Muscle layer of colon (tissue), 2 donors: ENCODE results near the gene PSPH.
A peak's percentile ranks its signal among the peaks of the same experiment; 100 is the strongest.
"Not testable (repeated sequence)": the region's sequence is repeated elsewhere in the genome, so short reads cannot be mapped to it uniquely, and the experiment has no call there.

Experiments used
- H3K27ac ChIP-seq: one replicate; pipeline ENCODE4 v1.7.0; 2013; ENCODE audit warnings: low read depth, mild to moderate bottlenecking, low read length, moderate library complexity
- H3K27me3 ChIP-seq, 2 donors: one replicate each; pipeline ENCODE4 v1.7.0; 2013; ENCODE audit warnings: low read length in 2 of 2, mild to moderate bottlenecking in 2 of 2; ENCODE audit not compliant: insufficient read depth in 2 of 2, control insufficient read depth in 1 of 2
- H3K36me3 ChIP-seq: one replicate; pipeline ENCODE4 v1.7.0; 2013; ENCODE audit warnings: mild to moderate bottlenecking, low read length; ENCODE audit not compliant: insufficient read depth
- H3K4me1 ChIP-seq: one replicate; pipeline ENCODE4 v1.7.0; 2013; ENCODE audit warnings: mild to moderate bottlenecking, low read length; ENCODE audit not compliant: insufficient read depth
- H3K4me3 ChIP-seq, 2 donors: one replicate each; pipeline ENCODE4 v1.7.0; 2013; ENCODE audit warnings: low read length in 2 of 2, low read depth in 1 of 2, mild to moderate bottlenecking in 1 of 2, moderate library complexity in 1 of 2
- H3K9ac ChIP-seq: one replicate; pipeline ENCODE4 v1.7.0; 2013; ENCODE audit warnings: low read length
- H3K9me3 ChIP-seq: one replicate; pipeline ENCODE4 v1.7.0; 2013; ENCODE audit warnings: mild to moderate bottlenecking, low read length
- donor health status: abdominal sarcoma.
- donor health status: Adenocarcinoma of cecum.

PSPH gene

DNA sequence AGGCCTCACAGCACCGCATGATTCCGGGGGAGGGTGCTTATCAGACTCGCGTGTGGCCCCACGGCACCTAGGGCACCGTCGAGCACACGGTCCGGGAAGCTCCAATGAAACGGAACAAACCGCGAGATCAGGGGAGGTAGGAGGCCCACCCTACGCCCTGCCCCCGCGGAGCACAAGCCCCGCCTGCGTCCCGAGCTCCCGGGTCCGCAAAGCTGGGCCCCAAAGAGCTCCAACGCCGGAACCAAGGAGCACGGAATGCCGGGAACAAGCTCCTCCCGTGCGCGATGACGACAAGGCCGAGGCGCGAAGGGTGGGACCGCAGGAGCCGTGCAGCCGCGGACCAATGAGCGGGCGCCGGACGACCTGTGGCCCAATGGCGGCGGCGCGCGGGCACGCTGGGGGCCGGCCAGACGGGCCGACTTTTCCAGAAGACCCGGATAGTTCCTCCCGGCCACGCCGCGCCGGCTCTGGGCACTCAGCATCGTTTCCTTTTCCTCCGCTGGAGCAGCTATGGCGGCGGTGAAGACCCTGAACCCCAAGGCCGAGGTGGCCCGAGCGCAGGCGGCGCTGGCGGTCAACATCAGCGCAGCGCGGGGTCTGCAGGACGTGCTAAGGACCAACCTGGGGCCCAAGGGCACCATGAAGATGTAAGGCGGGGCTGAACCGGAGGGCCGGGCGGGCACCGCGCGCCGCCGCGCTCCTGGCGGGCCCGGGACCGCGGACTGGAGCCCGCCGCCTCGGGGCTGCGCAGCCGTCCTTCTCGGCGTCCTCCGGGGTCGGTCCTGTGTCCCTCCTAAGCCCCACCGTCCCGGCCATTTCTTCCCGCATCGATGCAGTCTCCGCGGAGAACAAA, at the start of gene PSPH, which contains the start of gene CCT6A:
Gene PSPH (minus strand): TSS at position 106 of the 853 bp plus-strand sequence. CDS start 30,232 bp downstream, outside the sequence.
Gene CCT6A (plus strand): TSS at position 427 of the 853 bp plus-strand sequence. CDS start 84 bp downstream, at position 511.
- H3K36me3 ChIP-seq, result peaks cover 32% of the 10 kb centered on the region
- peak within 1 kb of the TSS; percentile 90 for H3K27ac ChIP-seq
- H3K4me1 ChIP-seq, result peaks cover 31% of the 10 kb centered on the region
- H3K9me3 ChIP-seq, result no peaks in the 10 kb centered on the region
- H3K27me3 ChIP-seq, result no peaks in the 10 kb centered on the region
- H3K9ac ChIP-seq, result peak within 1 kb of the TSS; percentile 94
- peak within 1 kb of the TSS; percentile 91 to 97 for H3K4me3 ChIP-seq

- Histone ChIP-seq H3K27ac (no peak overlapping the region), H3K9me3 (no peaks in the 10 kb centered on the region), H3K36me3 (peaks cover 46% of the 10 kb centered on the region), H3K4me1 (no peaks in the 10 kb centered on the region), H3K9ac (no peak overlapping the region), H3K4me3 (no peak overlapping the region), H3K27me3 (no peaks in the 10 kb centered on the region)
These were observed 48.4 kb upstream of the PSPH start for GRCh38 chr7:56099653-56100052.

- not testable (repeated sequence) for H3K4me1 ChIP-seq, H3K4me3 ChIP-seq, H3K27me3 ChIP-seq, H3K9ac ChIP-seq, H3K27ac ChIP-seq, H3K9me3 ChIP-seq
- peaks cover 38% of the 10 kb centered on the region for H3K36me3 ChIP-seq
These were observed 47.2 kb upstream of the PSPH start for GRCh38 chr7:56098187-56099008.

- Histone ChIP-seq H3K4me1 (peaks cover 7% of the 10 kb centered on the region), H3K27ac (no peak overlapping the region), H3K4me3 (no peak overlapping the region), H3K36me3 (peaks cover 32% of the 10 kb centered on the region), H3K9ac (no peak overlapping the region), H3K27me3 (no peaks in the 10 kb centered on the region), H3K9me3 (no peaks in the 10 kb centered on the region)
These were observed 46.5 kb upstream of the PSPH start for GRCh38 chr7:56097700-56098099.

DNA sequence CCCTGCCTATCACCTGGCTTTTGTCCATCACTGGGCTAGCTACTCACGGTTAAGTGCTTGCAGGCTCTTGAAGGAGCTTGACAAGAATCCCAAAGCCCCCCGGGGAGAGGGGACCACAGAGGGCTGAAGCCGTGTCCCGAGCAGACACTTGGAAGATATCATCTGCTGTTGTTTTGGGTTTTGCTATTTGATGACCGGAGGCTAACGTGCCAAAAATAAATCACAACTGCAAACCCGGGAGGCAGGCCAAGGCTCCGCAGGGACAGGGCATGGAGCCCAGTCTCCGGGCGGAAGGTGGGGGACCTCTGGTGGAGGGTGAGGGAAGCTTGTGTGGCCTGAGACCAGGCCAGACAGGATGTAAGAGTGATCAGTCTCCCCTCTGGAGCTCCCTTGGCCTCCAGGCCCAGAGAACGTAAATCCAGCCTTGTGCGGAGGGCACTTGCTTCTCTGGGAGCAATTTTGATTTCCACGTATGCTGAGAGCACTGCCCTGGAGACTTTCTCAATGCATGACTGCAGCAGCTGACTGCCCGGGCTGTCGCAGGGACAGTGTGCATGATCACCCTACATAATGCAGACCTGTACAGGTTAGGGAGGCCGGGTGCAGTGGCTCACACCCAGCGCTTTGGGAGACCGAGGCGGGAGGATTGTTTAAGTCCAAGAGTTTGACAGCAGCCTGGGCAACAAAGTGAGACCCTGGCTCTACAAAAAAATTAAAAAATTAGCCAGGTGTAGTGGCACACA, 41.7 kb upstream of the PSPH start, which contains the start of gene PHKG1:
Gene PHKG1 (minus strand): TSS at position 164 of the 743 bp plus-strand sequence. CDS start 4,011 bp downstream, outside the sequence.
- H3K9ac ChIP-seq, result no peak within 1 kb of the TSS
- peaks cover 29% of the 10 kb centered on the region for H3K4me1 ChIP-seq
- no peaks in the 10 kb centered on the region for H3K27me3 ChIP-seq
- H3K36me3 ChIP-seq, result peaks cover 4% of the 10 kb centered on the region
- peak within 1 kb of the TSS in 1 of 2 donors; percentile 60 for H3K4me3 ChIP-seq
- H3K27ac ChIP-seq, result peak within 1 kb of the TSS; percentile 75
- H3K9me3 ChIP-seq, result no peaks in the 10 kb centered on the region

DNA sequence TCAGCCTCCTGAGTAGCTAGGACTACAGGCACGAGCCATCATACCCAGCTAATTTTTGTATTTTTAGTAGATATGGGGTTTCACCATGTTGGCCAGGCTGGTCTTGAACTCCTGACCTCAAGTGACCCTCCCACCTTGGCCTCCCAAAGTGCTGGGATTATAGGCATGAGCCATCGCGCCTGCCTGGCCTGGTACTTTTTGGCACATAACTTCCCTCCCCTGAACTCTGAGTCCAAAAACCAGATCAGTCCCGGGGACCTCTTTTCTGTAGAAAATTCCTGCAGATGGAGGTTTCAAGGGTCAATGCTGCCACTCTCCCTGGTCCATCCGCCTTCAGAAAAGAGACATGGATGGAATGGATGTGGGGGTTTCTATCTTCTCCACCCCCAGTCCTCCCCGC, 41.1 kb upstream of the PSPH start:
- H3K27me3 ChIP-seq, H3K9ac ChIP-seq, H3K9me3 ChIP-seq, H3K36me3 ChIP-seq: not testable (repeated sequence)
- H3K27ac ChIP-seq, result peak overlapping the region; percentile 75
- peaks cover 29% of the 10 kb centered on the region for H3K4me1 ChIP-seq
- peak overlapping the region in 1 of 2 donors; percentile 60 for H3K4me3 ChIP-seq

DNA sequence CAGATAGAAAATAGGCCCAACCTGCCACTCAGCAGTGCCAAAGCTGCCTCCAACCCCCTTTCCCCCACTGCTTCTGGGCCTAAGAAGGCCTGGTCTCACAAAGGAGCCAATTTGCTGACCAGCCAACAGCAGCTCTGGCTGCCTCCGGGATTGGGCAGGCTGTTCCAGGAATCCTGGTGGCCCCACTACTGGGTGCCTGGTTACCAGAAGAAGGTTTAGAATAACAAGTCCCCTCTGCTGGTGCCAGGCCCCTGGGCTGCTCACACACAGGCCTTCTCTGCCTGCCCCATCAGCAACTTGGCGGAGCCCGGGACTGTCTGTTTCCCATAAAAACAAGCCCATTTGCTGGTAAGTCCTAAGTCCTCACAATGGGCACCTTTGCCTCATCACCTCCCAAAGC, 40.3 kb upstream of the PSPH start:
- peaks cover 29% of the 10 kb centered on the region for H3K4me1 ChIP-seq
- peak overlapping the region in 1 of 2 donors; percentile 60 for H3K4me3 ChIP-seq
- H3K36me3 ChIP-seq, result peaks cover 13% of the 10 kb centered on the region
- no peak overlapping the region for H3K9ac ChIP-seq
- no peaks in the 10 kb centered on the region for H3K27me3 ChIP-seq
- peak overlapping the region; percentile 71 for H3K27ac ChIP-seq
- no peaks in the 10 kb centered on the region for H3K9me3 ChIP-seq

DNA sequence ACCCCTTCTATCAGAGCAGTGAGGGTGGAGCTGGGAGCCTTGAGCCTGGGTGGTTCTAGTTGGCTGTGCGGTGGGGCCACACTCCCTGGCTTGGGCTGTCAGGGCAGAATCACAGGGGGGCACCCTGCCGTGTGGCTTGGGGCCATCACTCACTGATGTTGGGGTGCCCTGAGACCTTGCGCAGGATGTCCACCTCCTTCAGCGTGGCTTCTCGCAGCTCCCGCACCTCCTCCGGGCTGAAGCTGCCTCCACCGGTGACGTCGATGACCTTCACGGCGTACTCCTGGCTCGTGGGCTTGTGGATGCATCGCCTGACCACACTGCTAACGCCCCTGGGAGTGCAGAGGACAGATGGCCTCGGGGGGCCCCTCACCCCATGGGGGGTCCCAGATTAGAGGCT, 36.2 kb upstream of the PSPH start:
- Histone ChIP-seq H3K9me3 (no peaks in the 10 kb centered on the region), H3K4me1 (peaks cover 29% of the 10 kb centered on the region), H3K4me3 (no peak overlapping the region), H3K9ac (no peak overlapping the region), H3K27me3 (no peaks in the 10 kb centered on the region), H3K27ac (no peak overlapping the region), H3K36me3 (peaks cover 26% of the 10 kb centered on the region)

DNA sequence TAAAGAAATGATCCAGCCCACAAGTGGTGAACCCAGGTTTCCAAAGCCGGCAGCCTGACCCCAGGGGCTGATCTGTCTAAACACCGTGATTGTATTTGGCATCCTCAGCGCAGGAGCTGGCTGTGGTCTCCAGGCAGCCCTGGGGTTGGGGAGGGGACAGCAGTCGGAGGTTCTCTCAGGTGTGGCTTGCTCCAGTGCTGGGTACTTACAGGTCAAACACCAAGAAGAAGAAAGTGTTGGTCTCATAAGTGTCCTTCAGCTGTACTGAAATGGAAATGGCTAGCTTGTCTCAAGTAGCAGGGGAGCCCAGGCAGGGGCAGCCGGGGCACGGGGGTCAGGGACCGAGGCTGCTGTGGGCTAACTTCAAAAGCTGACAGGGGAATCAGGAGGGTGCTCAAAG, 35.5 kb upstream of the PSPH start:
- no peak overlapping the region for H3K27ac ChIP-seq
- no peaks in the 10 kb centered on the region for H3K27me3 ChIP-seq
- peaks cover 29% of the 10 kb centered on the region for H3K36me3 ChIP-seq
- H3K9me3 ChIP-seq, result no peaks in the 10 kb centered on the region
- H3K4me3 ChIP-seq, result no peak overlapping the region
- no peak overlapping the region for H3K9ac ChIP-seq
- H3K4me1 ChIP-seq, result peaks cover 22% of the 10 kb centered on the region

DNA sequence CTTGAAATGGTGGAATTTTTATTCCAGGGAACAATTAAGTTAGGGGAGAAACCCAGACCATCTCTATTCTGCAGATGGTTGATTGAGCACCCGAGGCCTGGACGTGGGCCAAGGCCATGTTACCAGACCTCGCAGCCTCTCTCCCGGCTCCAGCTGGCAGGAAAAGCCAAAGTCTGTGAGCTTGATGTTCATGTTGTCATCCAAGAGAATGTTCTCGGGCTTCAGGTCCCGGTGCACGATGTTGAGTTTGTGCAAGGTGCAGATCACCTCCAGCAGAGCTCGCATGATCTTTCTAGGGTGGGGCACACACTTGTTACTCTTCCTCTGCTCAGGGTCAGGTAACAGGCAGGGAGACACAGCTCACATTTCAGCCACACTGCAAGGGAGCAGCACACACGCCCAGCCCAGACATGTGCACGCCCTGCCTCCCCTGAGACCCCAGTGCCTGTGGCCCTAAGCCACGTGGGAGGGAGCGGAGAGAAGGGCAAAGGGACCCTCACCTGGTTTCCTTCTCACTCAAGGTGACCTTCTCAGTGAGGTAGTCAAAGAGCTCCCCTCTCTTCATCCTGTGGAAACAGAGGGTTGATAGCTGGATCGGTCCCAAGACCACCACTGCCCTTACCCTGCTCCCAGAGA, 32.0 kb upstream of the PSPH start:
- Histone ChIP-seq H3K9me3 (no peaks in the 10 kb centered on the region), H3K27ac (peak overlapping the region; percentile 19), H3K27me3 (no peaks in the 10 kb centered on the region), H3K4me1 (peaks cover 32% of the 10 kb centered on the region), H3K4me3 (no peak overlapping the region), H3K36me3 (peaks cover 28% of the 10 kb centered on the region), H3K9ac (no peak overlapping the region)
